Effector CD4-positive, alpha-beta T cell (primary cell): ENCODE data around the gene NXPH1.

Experiments used
- DNase-seq: peaks from one replicate; pipeline ENCODE4 v3.0.0-alpha.2; 2020

Gene NXPH1

GRCh38 chr7:8511855-8512254 is 78.4 kb downstream of the NXPH1 start:
- DNase-seq = no peak

- DNase-seq = no peak
Measured at GRCh38 chr7:8514781-8515519, 81.5 kb downstream of the NXPH1 start.

DNA sequence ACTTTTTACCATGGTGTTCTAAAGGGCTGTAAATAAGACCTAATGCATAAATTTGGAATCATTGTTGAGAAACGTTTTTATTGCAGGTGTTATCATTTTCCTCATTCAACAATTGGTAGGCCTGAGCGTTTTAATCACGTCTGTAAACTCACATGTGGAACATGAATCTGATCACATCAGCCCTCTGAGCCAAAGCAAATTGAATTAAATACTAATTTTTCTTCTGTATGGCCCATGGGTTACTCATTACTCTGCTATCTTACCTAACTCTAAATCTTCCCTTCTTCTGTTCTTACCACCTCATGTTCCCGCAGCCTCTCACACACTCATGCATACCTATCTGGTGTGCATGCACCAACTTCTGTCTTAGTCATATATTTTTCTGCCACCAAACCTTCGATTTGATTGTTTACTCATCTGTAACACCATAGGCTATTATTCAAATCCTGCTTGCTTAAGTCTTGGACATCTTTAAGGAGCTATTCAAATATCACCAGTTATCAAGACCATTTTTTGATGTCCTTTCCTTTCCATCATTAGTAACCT is 82.3 kb downstream of the NXPH1 start:
- DNase-seq = no peak

- no peak for DNase-seq
Measured at GRCh38 chr7:8516976-8517375, 83.6 kb downstream of the NXPH1 start.

DNA sequence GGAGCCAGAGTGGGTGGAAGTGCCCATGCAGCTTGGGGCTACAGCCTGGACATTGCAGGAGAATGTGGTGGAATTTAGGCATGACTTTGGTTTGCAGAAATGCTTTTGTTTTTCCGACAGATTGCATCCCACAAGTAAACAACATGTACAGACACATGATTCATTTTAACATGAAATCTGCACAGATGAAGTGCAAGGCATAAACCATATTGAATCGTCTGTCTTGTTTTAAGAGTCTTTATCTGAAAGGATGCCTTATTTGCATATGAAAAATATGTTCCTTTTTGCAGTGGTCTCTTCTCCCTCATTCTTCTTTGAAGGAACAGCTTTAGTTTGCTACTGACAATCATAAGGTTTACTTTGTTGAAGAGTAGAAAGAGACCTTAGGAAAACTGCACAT is 94.9 kb downstream of the NXPH1 start:
- no peak for DNase-seq

DNA sequence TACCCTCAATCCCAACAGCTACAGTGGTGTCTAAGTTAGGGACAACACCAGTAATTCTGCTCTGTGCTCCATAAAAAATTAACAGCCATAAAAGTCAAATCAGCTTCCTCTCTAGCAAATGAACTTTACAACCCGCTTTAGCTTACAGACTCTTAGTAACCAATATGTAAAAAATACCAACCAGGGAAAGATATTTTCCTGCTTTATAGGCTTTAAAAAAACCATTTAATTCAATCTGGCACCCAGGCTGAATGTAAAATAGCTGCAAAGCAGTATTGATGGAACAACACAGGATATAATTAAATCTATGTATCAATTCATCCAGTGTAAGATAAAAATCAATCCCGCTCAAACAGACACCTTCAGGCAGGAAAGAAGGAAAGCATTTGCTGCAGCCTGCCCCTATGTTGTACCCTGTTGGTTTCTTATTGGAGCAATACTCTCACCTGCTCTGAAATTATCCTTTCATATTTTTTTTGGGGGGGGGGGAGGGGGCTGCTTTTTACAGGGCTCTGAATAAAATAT is 98.6 kb downstream of the NXPH1 start:
- DNase-seq = no peak

- DNase-seq = no peak
Measured at GRCh38 chr7:8536431-8536830, 103.0 kb downstream of the NXPH1 start.

GRCh38 chr7:8549046-8549445 is 115.6 kb downstream of the NXPH1 start:
- DNase-seq = no peak

DNA sequence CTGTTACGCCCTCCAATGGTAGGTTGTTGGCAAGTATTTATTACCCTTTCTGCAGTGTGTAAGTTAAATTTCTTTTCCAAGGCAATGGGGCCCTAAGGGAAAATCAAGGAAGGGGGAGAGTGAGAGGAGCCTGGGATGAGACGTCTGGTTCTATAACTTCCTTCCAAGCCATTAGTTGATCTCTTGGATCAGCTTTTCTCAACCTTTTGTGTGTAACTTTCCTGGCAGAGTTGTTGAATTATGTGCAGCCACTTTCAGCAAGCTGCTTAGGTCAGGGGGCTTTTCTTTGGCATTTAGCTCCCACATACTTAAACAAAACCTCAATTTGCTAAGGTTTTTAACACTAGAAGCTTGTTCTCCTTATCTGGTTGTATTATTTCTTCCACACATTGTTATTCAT is 127.1 kb downstream of the NXPH1 start:
- no peak for DNase-seq

- no peak for DNase-seq
Measured at GRCh38 chr7:8561449-8561848, 128.0 kb downstream of the NXPH1 start.

DNA sequence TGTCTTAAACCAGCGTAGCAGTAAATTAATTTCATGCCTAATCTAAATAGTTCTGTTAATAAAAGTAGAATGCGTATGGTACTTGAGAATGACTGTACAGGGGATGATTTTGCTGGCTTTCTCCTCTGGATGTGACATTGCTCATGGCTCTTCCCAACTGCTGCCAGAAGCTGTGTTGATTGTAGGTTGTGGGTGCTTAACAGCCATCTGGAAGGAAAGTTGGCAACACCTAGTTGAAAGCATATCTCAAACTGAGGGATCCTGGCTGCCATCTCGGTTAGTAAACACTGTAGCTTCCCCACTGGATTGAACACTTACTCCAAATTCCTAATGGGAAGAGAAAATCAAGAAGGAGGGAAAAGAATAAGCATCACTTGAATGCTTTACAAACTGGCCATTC is 130.9 kb downstream of the NXPH1 start:
- no peak for DNase-seq

DNA sequence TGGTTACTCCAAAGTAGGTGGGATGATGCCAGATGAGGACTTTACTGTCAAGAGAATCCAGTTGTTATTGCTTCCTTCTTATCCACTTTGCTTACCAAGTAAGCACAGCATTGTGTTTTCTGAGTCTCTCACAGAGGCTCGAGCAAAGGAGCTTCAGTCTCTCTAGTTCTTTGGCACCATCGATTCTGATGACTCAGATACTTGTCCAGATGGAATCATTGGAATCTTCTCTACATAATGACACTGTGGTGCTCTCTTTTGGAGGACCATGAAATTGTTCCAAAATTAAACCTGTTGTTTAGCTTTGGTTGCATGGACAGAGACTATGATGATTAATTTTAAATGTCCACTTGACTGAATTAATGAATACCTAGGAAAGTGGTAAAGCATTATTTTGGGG is 132.6 kb downstream of the NXPH1 start:
- no peak for DNase-seq

- DNase-seq = no peak
Measured at GRCh38 chr7:8567626-8568025, 134.2 kb downstream of the NXPH1 start.

DNA sequence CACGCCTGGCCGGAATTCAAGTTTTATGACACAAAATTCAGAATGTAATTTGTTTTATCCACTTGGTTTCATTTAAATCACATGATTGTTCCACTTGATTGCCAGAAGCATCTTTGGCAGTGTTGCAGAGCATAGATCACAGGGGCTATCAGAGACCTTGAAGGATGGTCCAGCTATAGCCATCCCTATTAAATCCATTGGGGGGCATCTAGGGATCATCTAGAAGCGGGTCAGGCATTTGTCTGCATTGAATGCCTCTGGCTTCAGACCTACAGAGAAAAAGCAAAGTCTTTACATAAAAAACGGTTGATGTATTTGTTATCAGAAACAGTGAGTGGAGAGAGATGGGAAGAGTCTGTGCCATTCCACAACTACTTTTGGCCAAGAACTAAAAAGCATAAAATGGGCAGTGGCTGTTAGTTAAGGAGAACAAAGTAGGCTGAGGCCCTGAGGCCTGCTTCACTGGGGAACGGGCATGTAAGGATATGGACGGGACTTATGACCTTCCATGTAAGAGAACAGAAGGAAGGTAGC is 146.3 kb downstream of the NXPH1 start:
- no peak for DNase-seq

DNA sequence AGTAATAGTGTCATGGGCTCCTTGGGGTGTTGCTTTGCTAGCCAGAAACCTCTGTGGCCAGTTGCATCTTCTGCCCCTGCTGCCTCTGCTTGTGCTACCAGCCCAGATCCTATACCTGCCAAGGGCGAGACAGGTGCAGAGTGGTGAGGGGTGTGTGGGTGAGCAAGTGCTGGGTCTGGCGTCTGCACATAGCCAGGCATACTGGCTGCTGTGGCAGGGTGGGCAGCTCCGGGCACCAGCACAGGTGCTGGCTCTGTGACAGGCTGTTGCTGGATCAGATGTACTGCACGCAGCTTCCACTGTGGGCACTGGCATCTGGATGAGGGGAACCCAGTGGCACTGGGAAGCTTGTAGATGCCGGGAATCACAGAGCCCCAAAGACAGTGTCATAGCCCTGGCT is 148.4 kb downstream of the NXPH1 start:
- DNase-seq = no peak

DNA sequence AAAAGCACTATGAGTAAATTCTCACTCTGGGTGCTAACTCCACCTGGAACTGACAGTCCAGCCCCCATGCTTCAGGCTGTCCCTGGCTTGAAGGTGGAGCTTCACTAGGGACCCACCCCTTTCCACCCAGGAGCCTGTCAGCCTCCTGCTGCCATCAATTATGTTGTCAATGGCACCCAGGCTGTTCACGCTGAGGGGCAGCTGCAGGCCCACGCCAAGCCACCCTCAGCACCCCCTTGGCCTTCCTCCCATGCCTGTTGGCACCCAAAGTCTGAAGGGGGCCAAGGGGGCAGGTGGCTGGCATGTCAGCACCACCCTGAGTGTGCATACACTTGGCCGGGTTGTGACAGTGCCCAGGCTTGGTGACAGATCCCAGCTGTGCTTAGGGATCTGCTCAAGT is 149.3 kb downstream of the NXPH1 start:
- no peak for DNase-seq

GRCh38 chr7:8585591-8585990 is 152.2 kb downstream of the NXPH1 start:
- DNase-seq = no peak

GRCh38 chr7:8590225-8590624 is 156.8 kb downstream of the NXPH1 start:
- no peak for DNase-seq

DNA sequence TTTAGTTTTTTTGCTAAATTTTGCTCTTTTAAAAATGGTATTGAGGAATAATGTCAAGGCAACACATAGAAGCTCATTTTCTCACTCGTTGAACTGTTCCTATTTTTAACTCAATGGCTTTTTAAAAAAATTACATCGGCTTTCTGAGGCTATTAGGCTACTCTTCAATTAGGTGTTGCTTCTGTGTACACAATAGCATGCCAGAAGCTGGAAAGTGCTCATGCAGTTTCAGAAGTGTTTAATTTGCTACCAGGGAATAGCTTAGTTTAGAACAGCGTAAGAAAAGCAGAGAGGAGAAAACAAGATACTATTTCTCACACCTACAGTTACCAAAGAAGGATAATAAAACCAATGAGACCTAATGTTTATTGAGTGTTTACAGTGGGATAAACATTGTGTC is 157.4 kb downstream of the NXPH1 start:
- no peak for DNase-seq

DNA sequence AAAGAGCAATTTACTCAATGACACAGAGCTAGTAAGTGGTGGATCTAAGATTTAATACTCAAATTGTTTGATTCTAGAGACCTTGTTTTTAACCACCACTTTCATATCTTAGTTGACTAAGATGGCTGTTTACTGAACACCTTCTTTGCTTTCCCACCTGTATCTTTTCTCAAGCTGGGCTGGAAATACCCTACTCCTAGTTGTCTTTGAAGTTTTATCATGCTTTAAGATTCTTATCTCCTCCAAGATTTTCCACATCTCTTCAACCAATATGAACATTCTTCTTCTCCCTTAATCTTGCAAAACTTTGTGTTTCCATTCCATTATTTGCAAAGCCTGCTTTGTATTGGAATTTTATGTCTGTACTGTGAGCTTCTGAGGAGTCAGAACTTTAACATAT is 157.9 kb downstream of the NXPH1 start:
- no peak for DNase-seq

DNA sequence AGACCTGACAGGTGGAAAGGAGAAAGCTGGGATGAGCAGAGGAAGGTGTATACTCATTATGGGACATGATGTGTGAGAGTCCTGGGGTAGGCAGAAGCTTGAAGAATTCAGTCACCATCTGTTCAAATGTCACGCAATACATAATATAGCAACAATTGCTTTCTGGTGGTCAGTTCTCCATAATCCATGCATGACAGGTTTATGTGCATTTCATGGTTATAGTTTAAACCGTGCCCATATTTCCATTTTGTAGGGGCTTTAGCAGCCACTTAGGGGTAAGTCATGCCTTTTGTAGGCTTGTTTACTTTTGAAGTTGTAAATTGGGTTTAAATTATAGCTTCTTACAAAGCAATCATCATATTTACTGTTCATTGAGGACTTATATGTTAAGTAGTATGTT is 158.8 kb downstream of the NXPH1 start:
- no peak for DNase-seq

- DNase-seq = no peak
Measured at GRCh38 chr7:8594115-8594514, 160.7 kb downstream of the NXPH1 start.

DNA sequence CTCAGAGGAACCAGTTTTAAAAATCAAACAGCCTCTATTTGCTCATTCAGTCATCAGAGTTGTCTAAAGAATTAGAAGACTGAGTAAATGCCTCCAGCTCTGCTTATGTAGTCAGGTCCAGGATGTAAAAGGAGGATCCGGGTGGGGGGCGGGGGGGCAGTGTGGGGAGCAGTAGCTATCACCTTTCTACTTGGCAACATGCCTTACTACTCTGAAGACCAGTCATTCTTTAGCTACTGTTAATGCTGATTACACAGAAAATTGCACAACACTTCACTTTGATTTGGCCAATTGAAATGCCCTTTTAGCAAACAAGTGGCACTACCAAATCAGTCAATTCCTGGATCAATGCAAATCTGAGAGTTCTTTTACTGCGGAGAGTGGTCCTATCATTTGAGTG is 164.2 kb downstream of the NXPH1 start:
- DNase-seq = no peak

DNA sequence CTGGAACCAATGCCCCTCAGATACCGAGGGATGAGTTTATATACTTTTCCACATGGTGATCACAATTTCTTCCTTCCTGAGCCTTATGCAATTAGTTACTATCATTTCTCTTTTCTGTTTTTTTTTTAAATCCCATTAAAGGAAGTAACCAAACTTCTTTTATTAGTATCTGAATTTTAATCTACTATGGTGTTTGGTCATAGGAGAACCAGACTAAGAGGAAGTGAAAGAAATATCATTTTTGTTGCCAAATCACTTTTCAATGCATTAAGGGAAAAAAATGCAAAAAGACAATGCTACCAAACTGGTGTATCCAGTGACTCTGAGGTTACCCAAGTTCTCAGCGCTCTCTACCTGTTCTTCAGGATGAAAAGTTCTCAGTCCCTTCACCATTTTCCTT is 167.7 kb downstream of the NXPH1 start:
- DNase-seq = no peak

DNA sequence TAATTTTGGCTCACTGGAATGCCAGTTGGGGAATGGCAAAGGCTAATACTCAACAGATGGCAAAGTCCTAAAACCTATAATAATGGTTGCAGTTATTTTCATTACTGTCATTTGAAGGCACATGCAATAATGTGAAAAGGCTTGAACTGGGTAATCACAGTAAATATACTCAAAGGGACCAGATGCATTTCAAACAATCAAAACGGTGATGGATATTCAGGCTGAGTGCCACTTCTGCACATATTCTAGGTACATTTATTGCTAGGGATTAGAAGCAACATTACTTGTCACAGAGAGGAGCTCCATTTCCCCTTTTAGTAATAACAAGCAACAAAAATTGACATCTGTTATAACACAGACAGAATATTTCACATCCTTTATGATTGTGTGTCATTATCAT is 171.8 kb downstream of the NXPH1 start:
- DNase-seq = no peak
